HAP-1 (cell line): ENCODE data around the gene TMEM209.
"Not testable (repeated sequence)": the region's sequence is repeated elsewhere in the genome, so short reads cannot be mapped to it uniquely, and the experiment has no call there.

Source experiments
- DNase-seq, 2 experiments: peaks; one replicate each; pipeline ENCODE4 v3.0.0-alpha.2; 2016 to 2020; ENCODE audit warnings: low spot score in 2 of 2
- H3K27me3 ChIP-seq: fragments of 250-450 bp; sonication (Bioruptor Pico); 2 replicates; pipeline ENCODE4 v1.5.1; 2020; ENCODE audit warnings: low read depth, mild to moderate bottlenecking, moderate library complexity
- H3K36me3 ChIP-seq: fragments of 250-450 bp; sonication (Bioruptor Pico); replicated peaks from 2 replicates; pipeline ENCODE4 v1.5.1; 2020; ENCODE audit warnings: mild to moderate bottlenecking
- H3K4me1 ChIP-seq: fragments of 250-450 bp; sonication (Bioruptor Pico); 2 replicates; pipeline ENCODE4 v1.5.1; 2020; ENCODE audit warnings: mild to moderate bottlenecking
- H3K4me3 ChIP-seq: fragments of 250-450 bp; sonication (Bioruptor Pico); 2 replicates; pipeline ENCODE4 v1.5.1; 2020; ENCODE audit warnings: mild to moderate bottlenecking, moderate library complexity
- H3K9me3 ChIP-seq: fragments of 250-450 bp; sonication (Bioruptor Pico); 2 replicates; pipeline ENCODE4 v1.5.1; 2020; ENCODE audit warnings: mild to moderate bottlenecking, moderate library complexity
- in situ Hi-C: fragments of 300-500 bp; cut with MboI; formaldehyde crosslinking; loops from 3 replicates; pipeline ENCODE4 v1.14.3; 2020; ENCODE audit warnings: low sequenced_read_pairs, inconsistent platforms, mixed read lengths

The TMEM209 gene

GRCh38 chr7:130208516-130208915, 3.3 kb upstream of the TMEM209 start:
- Histone ChIP-seq H3K4me1 (peaks cover 10% of the 10 kb centered on the region), H3K4me3 (no peak overlapping the region), H3K27me3 (no peaks in the 10 kb centered on the region), H3K9me3 (no peaks in the 10 kb centered on the region), H3K36me3 (peaks cover 6% of the 10 kb centered on the region)
- in situ Hi-C loops: no loop called here
- DNase-seq: no peak

- H3K4me1 ChIP-seq: peaks cover 10% of the 10 kb centered on the region
- no peaks in the 10 kb centered on the region for H3K9me3 ChIP-seq
- no peak for DNase-seq
- H3K4me3 ChIP-seq: no peak within 1 kb of the TSS
- H3K36me3 ChIP-seq: peaks cover 15% of the 10 kb centered on the region
- no peaks in the 10 kb centered on the region for H3K27me3 ChIP-seq
- in situ Hi-C loops: no loop called here
Measured at GRCh38 chr7:130207642-130208041, 2.4 kb upstream of the TMEM209 start, which contains the start of gene SSMEM1. Gene SSMEM1 (plus strand): TSS chr7:130207860. CDS start chr7:130207911, 51 bp downstream.

- H3K4me3 ChIP-seq: no peak overlapping the region
- in situ Hi-C loops: no loop called here
- no peak for DNase-seq
Measured at GRCh38 chr7:130207033-130207432, 1.8 kb upstream of the TMEM209 start.

GRCh38 chr7:130201796-130202195, 3.4 kb downstream of the TMEM209 start:
- in situ Hi-C loops: no loop called here
- DNase-seq: no peak
- Histone ChIP-seq H3K4me3 (no peak overlapping the region), H3K36me3 (peaks cover 55% of the 10 kb centered on the region), H3K4me1 (peaks cover 4% of the 10 kb centered on the region), H3K9me3 (no peaks in the 10 kb centered on the region), H3K27me3 (no peaks in the 10 kb centered on the region)

More at GRCh38 chr7:130207033-130207432, 1.8 kb upstream of the TMEM209 start:
- H3K27me3 ChIP-seq: no peaks in the 10 kb centered on the region
- peaks cover 10% of the 10 kb centered on the region for H3K4me1 ChIP-seq
- peaks cover 20% of the 10 kb centered on the region for H3K36me3 ChIP-seq
- no peaks in the 10 kb centered on the region for H3K9me3 ChIP-seq

- DNase-seq: no peak
- no peaks in the 10 kb centered on the region for H3K4me1 ChIP-seq
- peaks cover 46% of the 10 kb centered on the region for H3K36me3 ChIP-seq
- no peak overlapping the region for H3K4me3 ChIP-seq
- H3K9me3 ChIP-seq: no peaks in the 10 kb centered on the region
- H3K27me3 ChIP-seq: no peaks in the 10 kb centered on the region
- in situ Hi-C loops: no loop called here
Measured at GRCh38 chr7:130197094-130197493, 8.1 kb downstream of the TMEM209 start.

GRCh38 chr7:130196476-130196875, 8.7 kb downstream of the TMEM209 start:
- no peaks in the 10 kb centered on the region for H3K9me3 ChIP-seq
- peaks cover 48% of the 10 kb centered on the region for H3K36me3 ChIP-seq
- in situ Hi-C loops: no loop called here
- no peaks in the 10 kb centered on the region for H3K4me1 ChIP-seq
- no peak for DNase-seq
- no peaks in the 10 kb centered on the region for H3K27me3 ChIP-seq
- H3K4me3 ChIP-seq: no peak overlapping the region

- Histone ChIP-seq H3K36me3 (peaks cover 43% of the 10 kb centered on the region), H3K4me3 (no peak overlapping the region), H3K4me1 (no peaks in the 10 kb centered on the region), H3K27me3 (no peaks in the 10 kb centered on the region), H3K9me3 (no peaks in the 10 kb centered on the region)
- DNase-seq: no peak
- in situ Hi-C loops: no loop called here
Measured at GRCh38 chr7:130195396-130195795, 9.8 kb downstream of the TMEM209 start.

GRCh38 chr7:130191791-130192190, 13.4 kb downstream of the TMEM209 start:
- Histone ChIP-seq H3K36me3 (peaks cover 31% of the 10 kb centered on the region), H3K27me3 (no peaks in the 10 kb centered on the region), H3K9me3 (no peaks in the 10 kb centered on the region), H3K4me1 (no peaks in the 10 kb centered on the region), H3K4me3 (no peak overlapping the region)
- in situ Hi-C loops: no loop called here
- no peak for DNase-seq

- H3K36me3 ChIP-seq: peaks cover 36% of the 10 kb centered on the region
- in situ Hi-C loops: no loop called here
- no peaks in the 10 kb centered on the region for H3K9me3 ChIP-seq
- DNase-seq: no peak
- no peaks in the 10 kb centered on the region for H3K27me3 ChIP-seq
- no peaks in the 10 kb centered on the region for H3K4me1 ChIP-seq
- H3K4me3 ChIP-seq: no peak overlapping the region
Measured at GRCh38 chr7:130189343-130189742, 15.9 kb downstream of the TMEM209 start.

GRCh38 chr7:130187360-130187759, 17.8 kb downstream of the TMEM209 start:
- Histone ChIP-seq H3K9me3 (no peaks in the 10 kb centered on the region), H3K4me1 (no peaks in the 10 kb centered on the region), H3K27me3 (no peaks in the 10 kb centered on the region), H3K4me3 (no peak overlapping the region), H3K36me3 (peaks cover 52% of the 10 kb centered on the region)
- in situ Hi-C loops: no loop called here
- DNase-seq: no peak

- H3K4me1 ChIP-seq, DNase-seq, H3K9me3 ChIP-seq, H3K4me3 ChIP-seq, H3K27me3 ChIP-seq, in situ Hi-C loops: not testable (repeated sequence)
- H3K36me3 ChIP-seq: peaks cover 49% of the 10 kb centered on the region
Measured at GRCh38 chr7:130184349-130184748, 20.9 kb downstream of the TMEM209 start.

GRCh38 chr7:130182990-130183389, 22.2 kb downstream of the TMEM209 start:
- in situ Hi-C loops: no loop called here
- DNase-seq: no peak
- Histone ChIP-seq H3K4me1 (no peaks in the 10 kb centered on the region), H3K36me3 (peaks cover 44% of the 10 kb centered on the region), H3K27me3 (no peaks in the 10 kb centered on the region), H3K9me3 (no peaks in the 10 kb centered on the region), H3K4me3 (no peak overlapping the region)

GRCh38 chr7:130181263-130181605, 24.0 kb downstream of the TMEM209 start:
- in situ Hi-C loops: no loop called here
- Histone ChIP-seq H3K36me3 (peaks cover 42% of the 10 kb centered on the region), H3K9me3 (no peaks in the 10 kb centered on the region), H3K4me3 (no peak overlapping the region), H3K4me1 (no peaks in the 10 kb centered on the region), H3K27me3 (no peaks in the 10 kb centered on the region)
- DNase-seq: no peak

- Histone ChIP-seq H3K4me1 (no peaks in the 10 kb centered on the region), H3K36me3 (peaks cover 42% of the 10 kb centered on the region), H3K4me3 (no peak overlapping the region), H3K27me3 (no peaks in the 10 kb centered on the region), H3K9me3 (no peaks in the 10 kb centered on the region)
- no peak for DNase-seq
- in situ Hi-C loops: no loop called here
Measured at GRCh38 chr7:130180571-130181262, 24.5 kb downstream of the TMEM209 start.

- Histone ChIP-seq H3K27me3 (no peaks in the 10 kb centered on the region), H3K36me3 (peaks cover 44% of the 10 kb centered on the region), H3K9me3 (no peaks in the 10 kb centered on the region), H3K4me3 (no peak overlapping the region), H3K4me1 (no peaks in the 10 kb centered on the region)
- DNase-seq: no peak
- in situ Hi-C loops: no loop called here
Measured at GRCh38 chr7:130179631-130180030, 25.6 kb downstream of the TMEM209 start.
